Endodermal cell (in vitro differentiated cells): ENCODE data around the gene NAXD. TPM values are rescaled to one million over a fixed set of nuclear protein-coding genes. Genes with fewer than 3 reads are reported as not detected.

Experiments used
- DNase-seq: peaks from one replicate; pipeline ENCODE4 v3.0.0-alpha.2; 2017
- H3K27ac ChIP-seq: 2 replicates; pipeline ENCODE4 v1.5.1; 2013; ENCODE audit warnings: mild to moderate bottlenecking, low read depth, low read length, moderate library complexity
- H3K27me3 ChIP-seq: 2 replicates; pipeline ENCODE4 v1.6.1; 2013; ENCODE audit warnings: mild to moderate bottlenecking, low read length, moderate library complexity; ENCODE audit not compliant: insufficient read depth, control insufficient read depth, poor library complexity, severe bottlenecking
- H3K36me3 ChIP-seq: 2 replicates; pipeline ENCODE4 v1.7.0; 2013; ENCODE audit warnings: mild to moderate bottlenecking, low read length, moderate library complexity; ENCODE audit not compliant: control insufficient read depth, insufficient read depth
- H3K4me1 ChIP-seq: one replicate; pipeline ENCODE4 v1.7.0; 2013; ENCODE audit warnings: low read length; ENCODE audit not compliant: control insufficient read depth, insufficient read depth
- H3K4me3 ChIP-seq: 2 replicates; pipeline ENCODE4 v1.5.1; 2013; ENCODE audit warnings: mild to moderate bottlenecking, low read length, moderate library complexity
- H3K9ac ChIP-seq: 2 replicates; pipeline ENCODE4 v1.6.1; 2013; ENCODE audit warnings: mild to moderate bottlenecking, low read length, moderate library complexity; ENCODE audit not compliant: poor library complexity, severe bottlenecking; ENCODE audit errors: extremely low read depth
- H3K9me3 ChIP-seq: 2 replicates; pipeline ENCODE4 v1.6.1; 2013; ENCODE audit warnings: mild to moderate bottlenecking, low read length, moderate library complexity; ENCODE audit not compliant: control insufficient read depth
- H3K27ac Mint-ChIP-seq: 2 replicates; pipeline ENCODE4 v1.8.0; 2020; ENCODE audit warnings: mixed read lengths
- H3K27me3 Mint-ChIP-seq: 2 replicates; pipeline ENCODE4 v1.8.0; 2021; ENCODE audit warnings: mild to moderate bottlenecking, mixed read lengths; ENCODE audit not compliant: insufficient read depth
- H3K36me3 Mint-ChIP-seq: 2 replicates; pipeline ENCODE4 v1.8.0; 2020; ENCODE audit warnings: low read depth, mixed read lengths
- H3K4me1 Mint-ChIP-seq: 2 replicates; pipeline ENCODE4 v1.8.0; 2020; ENCODE audit warnings: mixed read lengths
- H3K4me3 Mint-ChIP-seq: 2 replicates; pipeline ENCODE4 v1.8.0; 2020; ENCODE audit warnings: mild to moderate bottlenecking, moderate library complexity, mixed read lengths
- H3K9me3 Mint-ChIP-seq: 2 replicates; pipeline ENCODE4 v1.8.0; 2020; ENCODE audit warnings: mild to moderate bottlenecking, mixed read lengths
- CTCF ChIP-seq: fragments of 200-600 bp; sonication (generic); conservative IDR thresholded peaks from 2 replicates; pipeline ENCODE4 v1.5.0; 2021; ENCODE audit warnings: antibody characterized with exemption, mild to moderate bottlenecking
- WGBS, 2 experiments: methylation state at CpG; one replicate each; pipeline versions ENCODE4 v1.1.5 to v1.1.7; 2013; ENCODE audit warnings: missing lambda C conversion rate in 2 of 2, mixed read lengths in 1 of 2; ENCODE audit not compliant: insufficient coverage in 1 of 2, insufficient read length in 1 of 2; 5-methylcytosine and 5-hydroxymethylcytosine counted together
- total RNA-seq, 2 donors: library from RNA; stranded (reverse); fragmentation: NEBNext Ultra II Directional in 1 of 2; extraction: Animal tissue kit (Norgen Biotek cat#: 25700) in 1 of 2; gene quantifications; 2 replicates in 1 of 2; 3 replicates in 1 of 2; pipeline ENCODE4 v1.2.1, GENCODE V29; 2021

NAXD gene
- total RNA-seq, 2 donors from 2014 or later = 31.3 to 33.4 TPM

GRCh38 chr13:110646442-110647364 lies 31.4 kb downstream of the NAXD start:
- no peak for TF ChIP-seq CTCF
- no peak overlapping the region for H3K9ac ChIP-seq
- peaks cover 27% of the 10 kb centered on the region for H3K36me3 Mint-ChIP-seq
- DNase-seq = peak; percentile 43
- H3K4me1 Mint-ChIP-seq = peaks cover 4% of the 10 kb centered on the region
- H3K27me3 Mint-ChIP-seq = no peaks in the 10 kb centered on the region
- no peaks in the 10 kb centered on the region for H3K9me3 ChIP-seq
- H3K9me3 Mint-ChIP-seq = no peaks in the 10 kb centered on the region
- no peak overlapping the region for H3K4me3 ChIP-seq
- 94 to 99% methylated on average over 16 to 29 of the region's 29 CpGs for WGBS, 2 experiments
- H3K4me3 Mint-ChIP-seq = no peak overlapping the region
- H3K4me1 ChIP-seq = no peaks in the 10 kb centered on the region
- H3K27ac ChIP-seq = no peak overlapping the region
- H3K36me3 ChIP-seq = peaks cover 21% of the 10 kb centered on the region
- no peaks in the 10 kb centered on the region for H3K27me3 ChIP-seq
- no peak overlapping the region for H3K27ac Mint-ChIP-seq

DNA sequence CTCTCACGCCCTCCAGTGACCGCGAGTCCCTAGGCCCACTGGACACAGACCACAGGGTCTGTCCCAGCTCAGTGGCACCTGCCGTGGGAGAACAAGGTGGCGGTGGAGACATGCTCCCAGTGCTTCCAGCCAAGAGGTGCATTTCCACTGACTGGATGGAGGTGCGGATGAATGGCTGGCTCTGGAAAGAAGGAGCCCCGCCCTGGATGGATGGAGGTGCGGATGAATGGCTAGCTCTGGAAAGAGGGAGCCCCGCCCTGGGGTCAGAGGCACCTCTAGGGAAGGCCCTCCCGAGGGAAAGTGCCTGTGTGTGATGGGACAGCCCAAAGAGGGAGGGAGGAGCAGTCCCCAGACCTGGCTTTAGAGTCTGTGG lies 32.0 kb downstream of the NAXD start:
- peak; percentile 45 for DNase-seq
- H3K9me3 ChIP-seq = no peaks in the 10 kb centered on the region
- H3K27me3 Mint-ChIP-seq = no peaks in the 10 kb centered on the region
- 79 to 93% methylated on average over 7 to 10 of the region's 10 CpGs for WGBS, 2 experiments
- H3K36me3 ChIP-seq = peaks cover 20% of the 10 kb centered on the region
- no peaks in the 10 kb centered on the region for H3K4me1 ChIP-seq
- peaks cover 4% of the 10 kb centered on the region for H3K4me1 Mint-ChIP-seq
- no peaks in the 10 kb centered on the region for H3K9me3 Mint-ChIP-seq
- H3K4me3 Mint-ChIP-seq = no peak overlapping the region
- H3K27ac ChIP-seq = no peak overlapping the region
- H3K9ac ChIP-seq = no peak overlapping the region
- no peak for TF ChIP-seq CTCF
- no peak overlapping the region for H3K4me3 ChIP-seq
- no peak overlapping the region for H3K27ac Mint-ChIP-seq
- no peaks in the 10 kb centered on the region for H3K27me3 ChIP-seq
- peaks cover 26% of the 10 kb centered on the region for H3K36me3 Mint-ChIP-seq

GRCh38 chr13:110648146-110648819 lies 32.9 kb downstream of the NAXD start:
- Histone ChIP-seq H3K36me3 (peaks cover 13% of the 10 kb centered on the region), H3K27ac (no peak overlapping the region), H3K4me1 (no peaks in the 10 kb centered on the region), H3K27me3 (no peaks in the 10 kb centered on the region), H3K9me3 (no peaks in the 10 kb centered on the region), H3K9ac (no peak overlapping the region), H3K4me3 (no peak overlapping the region)
- no peak for TF ChIP-seq CTCF
- no peak overlapping the region for H3K4me3 Mint-ChIP-seq
- no peaks in the 10 kb centered on the region for H3K27me3 Mint-ChIP-seq
- H3K9me3 Mint-ChIP-seq = no peaks in the 10 kb centered on the region
- no peak overlapping the region for H3K27ac Mint-ChIP-seq
- H3K4me1 Mint-ChIP-seq = peaks cover 5% of the 10 kb centered on the region
- WGBS, 2 experiments = 85 to 88% methylated on average over 16 of the region's 16 CpGs
- H3K36me3 Mint-ChIP-seq = peaks cover 19% of the 10 kb centered on the region
- peak; percentile 38 for DNase-seq
